Breast epithelium (tissue), 4 donors: ENCODE measurements around the gene ZKSCAN5. TPM values are rescaled to one million over a fixed set of nuclear protein-coding genes. Genes with fewer than 3 reads are reported as not detected.

Experiments
- DNase-seq, 2 donors: peaks; one replicate each; pipeline ENCODE4 v3.0.0-alpha.2; 2019; ENCODE audit warnings: low spot score in 2 of 2
- H3K27ac ChIP-seq, 2 donors: fragments of 200-600 bp; sonication (generic) in 1 of 2; one replicate each; pipeline ENCODE4 v1.5.1; 2016 to 2019; ENCODE audit warnings: mild to moderate bottlenecking in 1 of 2
- H3K27me3 ChIP-seq, 2 donors: fragments of 200-600 bp; sonication (generic) in 1 of 2; one replicate each; pipeline versions ENCODE4 v1.5.1 to v1.6.0; 2017 to 2019; ENCODE audit warnings: control low read depth in 1 of 2, mild to moderate bottlenecking in 1 of 2
- H3K36me3 ChIP-seq: fragments of 200-600 bp; one replicate; pipeline ENCODE4 v1.5.1; 2019
- H3K4me1 ChIP-seq, 2 donors: fragments of 200-600 bp; sonication (generic); one replicate each; pipeline ENCODE4 v1.5.1; 2016 to 2019; ENCODE audit warnings: control low read depth in 1 of 2
- H3K4me3 ChIP-seq, 3 donors: fragments of 200-600 bp; sonication (generic); 1 replicate in 2 of 3; 2 replicates in 1 of 3; pipeline ENCODE4 v1.5.1; 2016 to 2019; ENCODE audit warnings: mild to moderate bottlenecking in 3 of 3, moderate library complexity in 2 of 3
- H3K9me3 ChIP-seq, 2 donors: fragments of 200-600 bp; sonication (generic) in 1 of 2; one replicate each; pipeline ENCODE4 v1.5.1; 2016 to 2019; ENCODE audit warnings: control low read depth in 1 of 2
- CTCF ChIP-seq, 3 donors: fragments of 450-650 bp; IDR thresholded peaks; one replicate each; pipeline ENCODE4 v1.5.1; 2016 to 2017; ENCODE audit warnings: antibody characterized with exemption in 3 of 3, mild to moderate bottlenecking in 3 of 3, moderate library complexity in 3 of 3
- POLR2A ChIP-seq: fragments of 450-650 bp; IDR thresholded peaks from one replicate; pipeline ENCODE4 v1.6.1; 2016; ENCODE audit warnings: antibody characterized with exemption, mild to moderate bottlenecking, moderate library complexity
- POLR2AphosphoS5 ChIP-seq, 3 donors: sonication (generic); formaldehyde crosslinking; IDR thresholded peaks; one replicate each; pipeline ENCODE4 v1.6.1; 2017; ENCODE audit warnings: antibody characterized with exemption in 3 of 3
- intact Hi-C: fragments of 100-400 bp; cut with DNase I; formaldehyde crosslinking; loops from one replicate; pipeline ENCODE4 v1.15.1; 2023; ENCODE audit warnings: low total_unique reads
- total RNA-seq, 3 donors: library from RNA; depleted of rRNA; stranded (reverse); fragments of >200 nt; gene quantifications; one replicate each; pipeline ENCODE4 v1.1.0, GENCODE V29; 2016

The ZKSCAN5 gene
- total RNA-seq, 3 donors from 2014 or later: 7.5 to 11.0 (median 8.0) TPM

GRCh38 chr7:99457650-99458493 lies 46.6 kb upstream of the ZKSCAN5 start:
- H3K27ac ChIP-seq: no peak overlapping the region
- no peaks in the 10 kb centered on the region for H3K4me1 ChIP-seq
- no peak for TF ChIP-seq CTCF (IDR thresholded peaks at IDR 0.05)
- TF ChIP-seq POLR2A: no peak
- TF ChIP-seq POLR2AphosphoS5 (IDR thresholded peaks at IDR 0.05): no peak
- H3K27me3 ChIP-seq: no peaks in the 10 kb centered on the region
- H3K36me3 ChIP-seq: no peaks in the 10 kb centered on the region
- H3K4me3 ChIP-seq: no peak overlapping the region
- H3K9me3 ChIP-seq: no peaks in the 10 kb centered on the region
- intact Hi-C loops: no loop called here
- DNase-seq: no peak

GRCh38 chr7:99459087-99459486 lies 45.4 kb upstream of the ZKSCAN5 start:
- DNase-seq: no peak
- intact Hi-C loops: no loop called here

GRCh38 chr7:99460651-99461050 lies 43.8 kb upstream of the ZKSCAN5 start:
- Histone ChIP-seq H3K9me3 (no peaks in the 10 kb centered on the region), H3K27ac (peak overlapping the region; percentile 8 to 34), H3K4me1 (peaks cover 0 to 6% of the 10 kb centered on the region in 2 donors), H3K4me3 (no peak overlapping the region), H3K36me3 (no peaks in the 10 kb centered on the region), H3K27me3 (no peaks in the 10 kb centered on the region)
- DNase-seq: no peak
- no peak for TF ChIP-seq CTCF (IDR thresholded peaks at IDR 0.05)
- TF ChIP-seq POLR2AphosphoS5 (IDR thresholded peaks at IDR 0.05): no peak
- TF ChIP-seq POLR2A: no peak
- intact Hi-C loops: no loop called here

More at GRCh38 chr7:99459087-99459486, 45.4 kb upstream of the ZKSCAN5 start:
- no peak overlapping the region for H3K4me3 ChIP-seq
- no peaks in the 10 kb centered on the region for H3K9me3 ChIP-seq
- TF ChIP-seq CTCF (IDR thresholded peaks at IDR 0.05): no peak
- TF ChIP-seq POLR2A: no peak
- TF ChIP-seq POLR2AphosphoS5 (IDR thresholded peaks at IDR 0.05): no peak
- no peaks in the 10 kb centered on the region for H3K36me3 ChIP-seq
- no peaks in the 10 kb centered on the region for H3K27me3 ChIP-seq
- H3K4me1 ChIP-seq: no peaks in the 10 kb centered on the region
- no peak overlapping the region for H3K27ac ChIP-seq

- DNase-seq: no peak
- Histone ChIP-seq H3K27ac (peak overlapping the region in 1 of 2 donors; percentile 8), H3K36me3 (no peaks in the 10 kb centered on the region), H3K27me3 (no peaks in the 10 kb centered on the region), H3K4me1 (peaks cover 0 to 6% of the 10 kb centered on the region in 2 donors), H3K9me3 (no peaks in the 10 kb centered on the region), H3K4me3 (no peak overlapping the region)
- intact Hi-C loops: no loop called here
- TF ChIP-seq POLR2AphosphoS5 (IDR thresholded peaks at IDR 0.05) (no peak), POLR2A (no peak), CTCF (IDR thresholded peaks at IDR 0.05) (no peak)
Measured at GRCh38 chr7:99461221-99461620, 43.2 kb upstream of the ZKSCAN5 start.

- H3K4me3 ChIP-seq: peak overlapping the region; percentile 72 to 98 (median 96)
- no peaks in the 10 kb centered on the region for H3K36me3 ChIP-seq
- TF ChIP-seq POLR2AphosphoS5 (IDR thresholded peaks at IDR 0.05) (no peak), POLR2A (no peak), CTCF (IDR thresholded peaks at IDR 0.05) (no peak)
- peak overlapping the region; percentile 90 to 94 for H3K27ac ChIP-seq
- intact Hi-C loops: no loop called here
- H3K4me1 ChIP-seq: peaks cover 0 to 6% of the 10 kb centered on the region in 2 donors
- no peaks in the 10 kb centered on the region for H3K27me3 ChIP-seq
- no peak for DNase-seq
- H3K9me3 ChIP-seq: no peaks in the 10 kb centered on the region
Measured at GRCh38 chr7:99465421-99465768, 39.1 kb upstream of the ZKSCAN5 start.
